Kidney (tissue), 14 donors: ENCODE results near the gene IAPP. TPM values are rescaled to one million over a fixed set of nuclear protein-coding genes. Genes with fewer than 3 reads are reported as not detected.

ENCODE experiments used
- DNase-seq, 5 donors: peaks; one replicate each; pipeline ENCODE4 v3.0.0-alpha.2; 2013 to 2020
- FAIRE-seq: peaks from 2 replicates; lab custom pipeline; 2012; peaks lifted over from hg19 to GRCh38; lab: Jason Lieb, UNC
- H3K27ac ChIP-seq, 2 donors: one replicate each; pipeline ENCODE4 v1.7.0; 2013; ENCODE audit warnings: low read depth in 2 of 2, low read length in 2 of 2, inconsistent platforms in 1 of 2
- H3K27me3 ChIP-seq: one replicate; pipeline ENCODE4 v1.7.1; 2013; ENCODE audit warnings: low read length, inconsistent platforms; ENCODE audit not compliant: control insufficient read depth, insufficient read depth
- H3K36me3 ChIP-seq, 3 donors: one replicate each; pipeline versions ENCODE4 v1.7.0 to v1.7.1; 2013; ENCODE audit warnings: low read length in 3 of 3, control low read depth in 1 of 3, inconsistent platforms in 1 of 3; ENCODE audit not compliant: insufficient read depth in 3 of 3, control insufficient read depth in 2 of 3
- H3K4me1 ChIP-seq, 3 donors: one replicate each; pipeline versions ENCODE4 v1.7.0 to v1.7.1; 2013; ENCODE audit warnings: low read length in 3 of 3, inconsistent platforms in 1 of 3, low read depth in 1 of 3; ENCODE audit not compliant: control insufficient read depth in 2 of 3, insufficient read depth in 2 of 3
- H3K4me3 ChIP-seq, 3 donors: one replicate each; pipeline versions ENCODE4 v1.7.0 to v1.8.1; 2013; ENCODE audit warnings: low read length in 3 of 3, control low read depth in 1 of 3, inconsistent platforms in 1 of 3
- H3K9ac ChIP-seq, 3 donors: one replicate each; pipeline versions ENCODE4 v1.7.0 to v1.7.1; 2013; ENCODE audit warnings: low read length in 3 of 3, control low read depth in 1 of 3, inconsistent platforms in 1 of 3
- H3K9me3 ChIP-seq, 3 donors: one replicate each; pipeline versions ENCODE4 v1.7.0 to v1.7.1; 2013; ENCODE audit warnings: low read length in 3 of 3, control low read depth in 1 of 3, inconsistent platforms in 1 of 3; ENCODE audit not compliant: control insufficient read depth in 2 of 3, insufficient read depth in 1 of 3
- CTCF ChIP-seq: IDR thresholded peaks from 3 replicates; pipeline ENCODE4 v1.5.1; 2012; ENCODE audit warnings: mild to moderate bottlenecking, moderate library complexity, borderline replicate concordance; ENCODE audit not compliant: insufficient read depth; ENCODE audit errors: extremely low read depth
- intact Hi-C: fragments of 100-400 bp; cut with DNase I; formaldehyde crosslinking; loops from one replicate; pipeline ENCODE4 v1.11.1; 2022
- polyA plus RNA-seq: library from polyadenylated mRNA; stranded (reverse); fragments of 350-450 nt; fragmentation: Illumina TruSeq; extraction: RNeasy Lipid Tissue Mini Kit (QIAGEN cat#74804); gene quantifications from one replicate; pipeline ENCODE4 v1.2.3, GENCODE V29; 2014; ENCODE audit warnings: low read depth, low replicate concordance; ENCODE audit not compliant: insufficient read depth
- total RNA-seq: library from RNA; stranded (reverse); fragmentation: NEBNext Ultra II Directional; extraction: Animal tissue kit (Norgen Biotek cat#: 25700); gene quantifications from one replicate; pipeline ENCODE4 v1.2.1, GENCODE V29; 2021
- donor health status: control.
- donor health status: control.
- donor health status: control.
- donor health status: control.
- donor health status: control.
- donor health status: DM: yes; HTN: yes; CAD: no.
- donor health status: Normal renal cell carcinoma (clear cell type).

The IAPP gene
- total and polyA plus RNA-seq, 2 donors from 2014 or later: not detected

GRCh38 chr12:21340403-21340802 lies 32.3 kb upstream of the IAPP start:
- no peak for TF ChIP-seq CTCF
- no peaks in the 10 kb centered on the region for H3K9me3 ChIP-seq
- H3K9ac ChIP-seq: no peak overlapping the region
- intact Hi-C loops: no loop called here
- no peak overlapping the region for H3K27ac ChIP-seq
- FAIRE-seq (no peak), DNase-seq (no peak)
- H3K36me3 ChIP-seq: no peaks in the 10 kb centered on the region
- no peaks in the 10 kb centered on the region for H3K27me3 ChIP-seq
- H3K4me3 ChIP-seq: no peak overlapping the region
- H3K4me1 ChIP-seq: no peaks in the 10 kb centered on the region

- DNase-seq: no peak
- no peaks in the 10 kb centered on the region for H3K36me3 ChIP-seq
- no peak overlapping the region for H3K9ac ChIP-seq
- H3K27ac ChIP-seq: no peak overlapping the region
- no peaks in the 10 kb centered on the region for H3K27me3 ChIP-seq
- FAIRE-seq: no peak
- no peak for TF ChIP-seq CTCF
- no peaks in the 10 kb centered on the region for H3K9me3 ChIP-seq
- H3K4me3 ChIP-seq: no peak overlapping the region
- no peaks in the 10 kb centered on the region for H3K4me1 ChIP-seq
- intact Hi-C loops: no loop called here
These were observed 30.9 kb upstream of the IAPP start for GRCh38 chr12:21341769-21342168.

GRCh38 chr12:21343636-21344035 lies 29.1 kb upstream of the IAPP start:
- H3K27ac ChIP-seq: no peak overlapping the region
- no peaks in the 10 kb centered on the region for H3K4me1 ChIP-seq
- FAIRE-seq (no peak), DNase-seq (no peak)
- no peak overlapping the region for H3K4me3 ChIP-seq
- no peaks in the 10 kb centered on the region for H3K36me3 ChIP-seq
- no peaks in the 10 kb centered on the region for H3K9me3 ChIP-seq
- intact Hi-C loops: no loop called here
- H3K27me3 ChIP-seq: no peaks in the 10 kb centered on the region
- H3K9ac ChIP-seq: no peak overlapping the region
- TF ChIP-seq CTCF: no peak

GRCh38 chr12:21346542-21347205 lies 26.0 kb upstream of the IAPP start:
- no peaks in the 10 kb centered on the region for H3K36me3 ChIP-seq
- intact Hi-C loops: no loop called here
- H3K4me3 ChIP-seq: no peak overlapping the region
- H3K9ac ChIP-seq: no peak overlapping the region
- H3K9me3 ChIP-seq: no peaks in the 10 kb centered on the region
- H3K27ac ChIP-seq: no peak overlapping the region
- TF ChIP-seq CTCF: no peak
- no peaks in the 10 kb centered on the region for H3K27me3 ChIP-seq
- no peak for DNase-seq
- no peak for FAIRE-seq
- H3K4me1 ChIP-seq: no peaks in the 10 kb centered on the region
